DOHH2 (cell line): ENCODE measurements around the gene TFAP2C.

Experiments used
- CTCF ChIP-seq: fragments of 200-600 bp; sonication (generic); IDR thresholded peaks from one replicate; pipeline ENCODE4 v1.5.1; 2014; ENCODE audit warnings: antibody characterized with exemption, mild to moderate bottlenecking, low read depth, low read length; ENCODE audit not compliant: poor library complexity, severe bottlenecking
- EZH2phosphoT487 ChIP-seq: fragments of 200-600 bp; sonication (generic); IDR thresholded peaks from 2 replicates; pipeline ENCODE4 v1.6.1; 2017; ENCODE audit warnings: borderline replicate concordance, mild to moderate bottlenecking, antibody characterized with exemption, low read length, moderate library complexity, mixed read lengths

GRCh38 chr20:56626367-56627121, 2.6 kb upstream of the TFAP2C start:
- TF ChIP-seq CTCF (peak; percentile 36), EZH2phosphoT487 (no peak)
